HG03442 (cell line): ENCODE data around the gene TMEM60.
A peak's percentile ranks its signal among the peaks of the same experiment; 100 is the strongest.
"Not testable (repeated sequence)": the region's sequence is repeated elsewhere in the genome, so short reads cannot be mapped to it uniquely, and the experiment has no call there.

Experiments used
- ATAC-seq: cut with Tn5 transposase; IDR thresholded peaks from one replicate; pipeline ENCODE4 v1.9.1; 2021; ENCODE audit warnings: mild to moderate bottlenecking, moderate library complexity; ENCODE audit not compliant: unreplicated experiment

The TMEM60 gene, protein sequence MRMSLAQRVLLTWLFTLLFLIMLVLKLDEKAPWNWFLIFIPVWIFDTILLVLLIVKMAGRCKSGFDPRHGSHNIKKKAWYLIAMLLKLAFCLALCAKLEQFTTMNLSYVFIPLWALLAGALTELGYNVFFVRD

DNA sequence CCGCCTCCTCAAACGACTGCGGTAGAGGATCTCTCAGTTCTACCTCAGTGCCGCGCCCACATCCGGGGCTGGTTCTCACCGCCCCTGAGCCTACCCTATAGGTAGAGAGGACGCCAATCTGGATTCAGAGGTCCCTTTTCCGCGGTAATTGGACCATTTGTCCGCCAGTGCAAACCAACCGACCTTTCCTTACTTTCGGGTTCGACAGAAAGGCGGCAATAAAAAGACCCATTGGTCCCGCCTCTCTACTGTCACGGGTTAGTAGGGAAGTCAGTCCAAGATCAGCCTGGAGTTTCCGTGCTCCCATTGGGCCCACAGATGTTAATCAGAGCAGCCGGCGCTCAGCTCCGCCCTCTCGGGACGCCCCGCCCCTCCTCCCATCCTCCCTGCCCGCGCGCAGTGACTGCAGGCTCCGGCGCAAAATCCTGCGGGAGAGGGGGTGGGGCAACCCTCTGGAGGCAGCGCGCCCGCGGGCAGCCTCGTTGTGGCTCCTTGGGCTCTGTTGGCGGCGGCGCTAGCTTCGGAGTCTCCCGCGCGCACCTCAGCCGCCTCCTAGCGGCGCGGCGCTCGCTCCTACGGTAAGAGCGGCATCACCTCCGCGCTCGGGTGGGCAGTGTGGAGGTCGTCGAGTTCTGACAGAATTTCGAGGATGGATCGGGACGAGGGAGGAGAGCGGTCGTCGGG lies at the start of gene TMEM60, which contains the start of gene PHTF2:
TSS of gene TMEM60 (minus strand) at position 41 of the 684 bp plus-strand sequence. CDS start 4,061 bp downstream, outside the sequence.
TSS of gene PHTF2 (plus strand) at position 380 of the 684 bp plus-strand sequence.
- peak; percentile 91 for ATAC-seq

DNA sequence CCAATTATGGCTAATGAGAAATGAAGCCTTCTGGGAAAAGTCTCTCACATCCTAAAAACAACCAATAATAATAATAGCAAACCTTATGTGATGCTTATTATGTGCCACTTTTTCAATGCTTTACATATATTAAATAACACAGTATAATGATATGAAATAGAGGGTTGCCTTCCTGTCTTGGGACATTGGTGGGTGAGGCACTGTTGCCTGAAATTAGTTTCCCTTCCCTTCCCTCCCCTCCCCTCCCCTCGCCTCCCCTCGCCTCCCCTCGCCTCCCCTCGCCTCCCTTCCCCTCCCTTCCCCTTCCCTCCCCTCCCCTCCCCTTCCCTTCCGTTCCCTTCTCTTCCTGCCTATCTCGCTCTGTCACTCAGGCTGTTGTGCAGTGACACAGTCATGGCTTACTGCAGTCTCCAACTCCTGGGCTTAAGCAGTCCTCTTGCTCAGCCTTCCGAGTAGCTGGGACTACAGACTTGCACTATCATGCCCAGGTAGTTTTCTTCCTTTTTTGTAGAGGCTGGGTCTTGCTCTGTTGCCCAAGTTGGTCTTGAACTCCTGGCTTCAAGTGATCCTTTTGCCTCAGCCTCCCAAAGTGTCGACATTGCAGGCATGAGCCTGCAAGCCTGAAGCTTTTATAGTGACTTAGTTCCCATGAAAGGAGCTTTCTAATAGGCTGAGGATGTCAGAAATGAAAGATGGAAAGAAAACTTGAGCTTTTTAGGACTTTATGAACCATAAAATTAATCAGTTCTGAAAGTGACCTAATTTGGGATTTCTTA lies 48.3 kb upstream of the TMEM60 start:
- ATAC-seq: no peak

DNA sequence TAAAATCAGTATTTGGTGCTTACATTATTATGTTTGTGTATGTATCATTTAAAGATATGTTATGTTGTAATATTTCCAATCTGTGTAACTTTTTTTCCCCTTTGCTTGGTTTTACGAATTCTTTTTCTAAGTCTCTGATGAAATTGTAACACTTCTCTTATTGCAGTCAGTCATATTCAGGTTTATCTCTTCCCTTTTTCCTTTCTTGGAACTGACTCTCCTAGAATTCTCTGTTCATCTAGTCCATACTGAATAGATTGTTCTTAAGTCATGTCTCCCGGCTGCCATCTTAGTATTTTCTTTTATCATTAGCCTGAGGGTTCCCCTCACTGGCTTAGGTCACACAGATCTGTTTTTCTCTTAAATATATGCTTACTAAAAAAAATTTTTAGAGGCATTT lies 45.0 kb upstream of the TMEM60 start:
- ATAC-seq: no peak

DNA sequence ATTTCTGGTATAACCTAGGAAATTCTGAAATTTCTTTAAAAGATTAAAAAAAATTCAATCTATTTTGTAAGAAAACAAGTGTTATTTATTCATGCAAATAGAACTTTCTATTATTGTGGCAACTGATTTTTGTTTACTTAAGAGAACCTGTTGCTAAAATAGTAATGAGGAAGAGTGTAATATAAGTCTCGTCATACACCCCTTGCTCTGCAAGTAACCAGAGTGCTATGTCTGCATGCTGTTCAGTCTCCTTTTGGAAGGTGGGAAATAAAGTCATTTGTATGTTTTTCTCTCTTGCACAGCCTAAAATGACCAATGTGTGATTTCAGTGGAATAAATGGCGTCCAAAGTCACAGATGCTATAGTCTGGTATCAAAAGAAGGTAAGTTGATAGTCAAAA lies 41.7 kb upstream of the TMEM60 start:
- no peak for ATAC-seq

DNA sequence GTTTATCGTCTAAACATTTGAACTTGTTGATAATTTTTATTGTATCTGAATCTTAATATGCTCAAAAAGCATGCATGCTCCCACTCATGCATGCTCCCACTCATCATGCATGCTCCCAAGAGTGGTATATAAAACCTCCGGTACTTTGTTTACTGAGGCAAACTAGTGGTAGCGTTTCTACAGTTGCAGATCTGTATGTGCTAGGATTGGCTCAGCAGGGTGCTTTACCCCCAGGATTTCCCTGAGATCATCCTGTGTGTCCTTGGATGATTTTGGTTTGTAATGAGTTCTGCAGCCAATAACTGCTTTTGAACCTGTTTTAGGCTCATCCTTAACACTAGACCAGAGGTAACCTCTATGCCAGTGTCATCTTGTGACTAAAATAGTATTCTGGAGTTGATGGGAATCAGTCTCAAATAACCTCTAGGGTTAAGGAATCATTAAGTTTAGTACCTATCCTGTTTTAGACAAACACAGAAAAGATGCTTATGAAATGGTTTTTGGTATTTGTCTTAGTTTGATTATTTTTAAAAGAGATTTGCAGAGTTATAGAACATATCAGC lies 40.8 kb upstream of the TMEM60 start:
- no peak for ATAC-seq

DNA sequence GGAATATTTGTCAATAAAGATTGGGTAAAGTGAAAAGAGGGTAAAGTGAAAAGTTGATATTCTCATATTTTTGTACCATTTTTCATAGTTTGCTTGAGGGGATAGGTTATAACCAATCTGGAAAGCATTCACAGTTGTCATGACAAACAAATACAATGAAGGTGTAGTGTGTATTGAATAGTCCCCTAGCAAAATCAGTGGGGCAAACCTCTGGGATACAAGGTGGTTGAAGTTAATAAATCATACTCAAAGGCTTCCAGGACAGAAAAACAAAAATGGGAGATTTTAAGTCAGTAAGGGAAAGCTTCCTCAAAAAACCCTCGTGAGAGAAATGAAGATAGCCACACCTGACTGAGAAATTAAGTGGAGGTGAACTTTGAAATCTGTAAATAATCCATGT lies 39.7 kb upstream of the TMEM60 start:
- no peak for ATAC-seq

DNA sequence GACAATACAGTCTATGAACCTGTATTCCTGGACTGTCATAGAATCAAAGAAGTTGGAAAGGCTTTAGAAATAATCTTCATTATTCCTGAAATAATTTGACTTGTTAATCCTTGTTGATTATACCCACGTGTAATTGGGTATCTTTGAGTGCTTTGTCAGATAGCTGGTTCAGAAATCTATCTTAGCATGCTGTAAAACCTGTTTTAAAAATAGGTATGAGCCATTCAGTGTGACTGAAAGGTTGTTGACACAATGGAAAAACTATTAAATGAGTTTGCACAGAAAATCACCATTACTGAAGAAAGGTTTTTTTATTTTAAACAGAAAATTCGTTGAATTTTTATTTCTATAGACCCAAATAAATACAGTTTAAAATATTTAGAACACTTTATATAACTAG lies 39.0 kb upstream of the TMEM60 start:
- ATAC-seq: no peak

DNA sequence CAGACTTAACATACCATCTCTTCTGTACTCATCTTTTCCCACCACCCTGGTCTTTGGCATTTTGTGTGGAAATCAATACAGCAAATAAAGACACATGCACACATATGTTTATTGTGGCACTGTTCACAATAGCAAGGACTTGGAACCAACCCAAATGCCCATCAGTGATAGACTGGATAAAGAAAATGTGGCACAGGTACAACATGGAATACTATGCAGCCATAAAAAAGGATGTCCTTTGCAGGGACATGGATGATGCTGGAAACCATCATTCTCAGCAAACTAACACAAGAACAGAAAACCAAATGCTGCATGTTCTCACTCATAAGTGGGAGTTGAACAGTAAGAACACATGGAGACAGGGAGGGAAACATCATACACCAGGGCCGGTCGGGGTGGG lies 38.2 kb upstream of the TMEM60 start:
- ATAC-seq: not testable (repeated sequence)

DNA sequence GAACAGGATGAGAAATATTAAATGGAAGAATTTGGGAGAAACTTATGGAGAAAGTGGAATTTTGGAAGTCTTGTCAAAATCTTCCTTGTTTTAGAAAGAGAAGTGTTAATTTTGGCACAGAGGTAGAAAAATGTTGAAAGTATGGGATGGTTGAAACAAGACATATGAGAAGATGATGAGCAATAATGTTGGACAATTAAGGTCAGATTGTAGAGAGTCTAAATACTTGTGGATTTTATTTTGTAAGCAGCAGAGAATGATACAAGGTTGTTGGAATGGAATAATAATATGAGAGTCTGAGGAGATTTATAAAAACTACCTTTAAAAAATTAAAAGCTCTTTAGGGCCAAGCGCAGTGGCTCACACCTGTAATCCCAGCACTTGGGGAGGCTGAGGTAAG lies 34.9 kb upstream of the TMEM60 start:
- no peak for ATAC-seq

DNA sequence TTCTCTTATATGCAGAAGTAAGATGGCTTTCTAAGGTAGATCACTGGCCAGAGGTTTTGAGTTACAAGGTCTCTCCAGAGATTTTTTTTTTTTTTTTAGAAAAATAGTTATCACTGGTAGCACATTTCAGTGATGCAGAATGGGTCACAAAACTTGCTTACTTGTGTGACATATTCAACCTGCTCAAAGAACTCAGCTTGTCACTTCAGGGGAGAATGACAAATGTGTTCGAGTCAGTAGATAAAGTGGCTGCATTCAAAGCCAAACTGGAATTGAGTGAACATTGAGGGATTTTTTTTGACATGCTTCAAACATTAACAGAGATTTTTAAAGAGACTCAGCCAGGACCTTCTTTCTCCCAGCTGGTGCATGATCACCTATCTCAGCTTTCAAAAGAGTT lies 33.7 kb upstream of the TMEM60 start:
- no peak for ATAC-seq

DNA sequence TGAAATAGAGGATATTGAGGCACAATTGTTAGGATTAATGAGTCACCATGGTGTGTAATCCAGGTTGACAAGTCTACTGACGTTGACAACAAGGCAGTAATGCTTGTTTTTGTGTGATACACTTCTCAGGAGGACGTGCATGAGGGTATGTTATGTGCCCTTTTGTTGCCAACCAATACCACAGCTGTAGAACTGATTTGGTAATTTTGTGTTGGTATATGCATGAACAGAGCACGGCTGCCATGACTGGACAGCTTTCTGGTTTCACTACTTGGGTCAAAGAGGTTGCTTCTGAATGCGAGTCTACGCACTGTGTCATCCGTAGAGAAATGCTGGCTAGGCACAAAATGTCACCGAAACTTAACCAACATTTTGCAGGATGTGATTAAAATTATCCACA lies 33.2 kb upstream of the TMEM60 start:
- ATAC-seq: no peak

DNA sequence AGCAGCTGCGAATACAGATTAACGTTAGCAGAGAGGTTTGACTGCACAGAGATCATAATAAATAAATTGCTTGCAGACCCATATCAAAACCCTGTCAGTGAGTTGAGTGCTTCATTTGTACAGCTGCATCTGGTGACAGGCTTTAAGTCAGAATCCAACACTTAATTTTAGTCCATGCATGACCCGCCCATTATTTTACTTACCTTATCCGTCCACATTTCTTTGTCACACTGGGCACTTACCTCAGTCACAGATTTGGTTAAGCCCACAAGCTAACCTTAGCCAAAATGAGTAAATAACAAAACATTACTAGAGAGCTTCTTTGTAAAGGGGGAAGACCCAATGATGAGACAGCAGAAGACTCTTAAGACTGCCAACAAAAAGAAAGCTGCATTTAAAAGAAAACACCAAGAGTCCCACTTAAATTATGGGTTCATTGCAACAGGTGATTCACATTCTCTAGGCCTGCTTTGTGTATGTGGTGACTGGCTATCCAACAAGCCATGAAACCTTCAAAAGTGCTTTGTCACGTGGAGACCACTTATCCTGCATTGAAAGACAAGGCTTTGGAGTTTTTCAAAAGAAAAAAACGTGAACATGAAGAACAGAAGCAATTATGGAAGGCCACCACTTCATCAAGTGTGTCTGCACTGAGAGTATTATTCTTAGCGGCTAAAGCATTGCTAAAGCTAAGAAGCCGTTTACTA lies 32.6 kb upstream of the TMEM60 start:
- no peak for ATAC-seq

DNA sequence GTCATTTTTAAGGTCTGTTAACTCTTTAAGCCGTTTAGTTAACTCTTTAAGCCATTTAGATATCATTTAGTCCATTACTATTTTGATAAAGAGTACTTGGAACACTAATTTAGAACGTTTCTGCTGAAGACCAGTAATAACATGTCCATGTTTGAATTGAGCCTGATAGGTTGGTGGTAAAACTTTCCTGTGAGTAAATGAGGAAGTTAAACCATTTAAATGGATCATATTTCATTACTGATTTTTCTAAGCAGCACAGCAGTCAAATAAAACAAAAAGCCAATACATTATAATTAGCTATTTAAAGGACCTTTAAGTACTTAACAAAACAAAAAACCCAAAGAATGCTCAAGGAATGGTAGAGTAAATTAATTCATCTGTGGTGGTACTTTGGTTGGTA lies 29.8 kb upstream of the TMEM60 start:
- no peak for ATAC-seq

DNA sequence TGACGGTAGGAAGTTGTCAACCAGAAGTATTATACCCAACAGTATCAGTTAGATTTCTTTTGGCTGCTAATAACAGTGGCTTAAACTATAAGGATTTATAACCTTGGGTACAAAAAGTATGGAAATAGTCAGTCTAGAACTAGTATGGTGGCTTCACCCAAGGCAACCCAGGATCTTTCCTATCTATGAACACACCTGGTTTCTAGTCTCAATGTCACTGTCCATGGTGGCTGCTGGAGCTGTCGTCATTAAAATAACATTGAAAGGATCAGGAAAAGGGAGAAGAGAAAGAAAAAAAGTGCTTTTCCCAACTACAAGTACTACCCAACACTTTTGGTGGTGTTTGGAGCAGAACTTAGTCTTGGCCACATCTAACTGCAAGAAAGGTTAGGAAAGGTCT lies 28.1 kb upstream of the TMEM60 start:
- ATAC-seq: no peak

DNA sequence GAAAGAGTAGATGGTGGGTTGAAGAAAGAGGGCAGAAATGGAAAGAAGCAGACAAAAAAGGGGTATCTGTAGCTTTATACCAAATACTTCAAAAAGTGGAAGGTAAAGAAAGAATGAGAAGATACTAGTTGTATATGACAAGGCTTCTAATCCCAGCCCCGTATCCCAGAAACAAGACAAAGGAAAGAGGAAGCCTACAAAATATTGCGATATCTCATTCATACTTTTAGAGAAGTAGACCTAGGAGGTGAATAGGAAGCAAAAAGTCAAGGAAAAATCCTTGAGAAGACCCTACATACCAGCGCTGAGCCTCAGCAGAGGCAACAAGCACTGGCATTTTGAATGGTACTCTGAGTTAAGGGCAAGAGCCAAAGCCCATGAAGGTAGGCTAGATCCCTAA lies 26.9 kb upstream of the TMEM60 start:
- no peak for ATAC-seq

DNA sequence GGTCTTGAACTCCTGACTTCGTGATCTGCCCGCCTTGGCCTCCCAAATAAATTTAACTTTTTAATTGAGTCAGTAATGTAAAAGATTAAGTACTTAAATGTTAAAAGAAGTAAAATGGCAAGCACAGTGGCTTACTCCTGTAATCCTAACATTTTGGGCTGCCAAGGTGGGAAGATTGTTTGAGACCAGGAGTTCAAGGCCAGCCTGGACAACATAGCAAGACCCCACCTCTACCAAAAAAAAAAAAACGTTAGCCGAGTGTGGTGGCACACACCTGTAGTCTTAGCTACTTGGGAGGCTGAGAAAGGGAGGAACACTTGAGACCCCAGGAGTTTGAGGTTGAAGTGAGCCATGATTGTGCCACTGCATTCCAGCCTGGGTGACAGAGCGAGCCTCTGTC lies 26.4 kb upstream of the TMEM60 start:
- ATAC-seq: no peak

DNA sequence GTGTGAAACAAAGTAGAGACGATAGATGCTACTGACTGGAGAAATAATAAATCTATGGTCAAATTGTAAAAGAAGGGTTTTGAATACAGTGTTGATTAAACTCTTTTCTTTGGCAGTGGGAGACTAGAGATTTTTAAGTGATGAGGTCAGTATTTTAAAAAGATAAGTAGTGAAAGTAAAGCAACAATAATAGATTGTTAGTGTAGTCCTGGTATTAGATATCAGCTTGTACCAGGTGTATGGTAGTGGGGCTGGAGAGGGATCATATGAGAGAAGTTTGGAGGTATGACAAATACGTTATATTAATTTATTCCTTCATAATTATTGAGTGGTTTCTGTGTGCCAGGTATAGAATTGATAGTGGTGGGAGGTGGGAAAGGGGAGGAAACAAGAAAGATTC lies 25.6 kb upstream of the TMEM60 start:
- no peak for ATAC-seq

DNA sequence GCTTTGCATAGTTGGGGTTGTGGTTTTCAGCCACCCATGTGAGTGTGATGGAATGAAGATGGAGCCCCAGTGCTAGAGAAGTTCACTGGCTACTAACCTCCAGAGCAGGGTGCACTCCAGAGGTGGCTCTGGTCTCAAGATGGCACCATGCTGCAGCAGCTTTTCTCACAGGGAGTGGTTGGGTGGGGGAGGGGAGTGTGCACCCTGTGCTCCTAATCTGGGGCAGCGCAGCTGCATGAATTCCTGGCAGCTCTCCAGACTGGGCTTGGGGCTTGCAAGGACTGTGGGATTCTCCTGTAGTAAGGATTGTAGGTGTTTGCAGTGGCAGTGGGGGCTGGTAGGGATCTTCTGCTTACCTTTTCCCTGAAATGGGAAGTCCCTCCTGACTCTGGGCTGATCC lies 24.0 kb upstream of the TMEM60 start:
- no peak for ATAC-seq

DNA sequence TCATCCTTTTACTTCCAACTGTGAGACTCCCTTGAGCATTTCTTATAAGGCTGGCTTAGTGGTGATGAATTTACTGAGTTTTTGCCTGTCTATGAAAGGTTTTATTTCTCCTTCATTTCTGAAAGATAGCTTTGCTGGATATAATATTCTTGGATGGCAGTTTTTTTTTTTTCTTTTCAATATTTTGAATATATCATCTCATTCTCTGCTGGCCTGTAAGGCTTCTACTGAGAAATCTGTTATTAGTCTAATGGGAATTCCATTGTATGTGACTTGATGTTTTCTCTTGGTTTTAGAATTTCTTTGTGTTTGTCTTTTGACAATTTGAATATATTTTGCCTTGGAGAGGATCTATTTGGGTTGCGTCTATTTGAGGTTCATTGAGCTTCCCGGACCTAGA lies 22.7 kb upstream of the TMEM60 start:
- ATAC-seq: no peak

DNA sequence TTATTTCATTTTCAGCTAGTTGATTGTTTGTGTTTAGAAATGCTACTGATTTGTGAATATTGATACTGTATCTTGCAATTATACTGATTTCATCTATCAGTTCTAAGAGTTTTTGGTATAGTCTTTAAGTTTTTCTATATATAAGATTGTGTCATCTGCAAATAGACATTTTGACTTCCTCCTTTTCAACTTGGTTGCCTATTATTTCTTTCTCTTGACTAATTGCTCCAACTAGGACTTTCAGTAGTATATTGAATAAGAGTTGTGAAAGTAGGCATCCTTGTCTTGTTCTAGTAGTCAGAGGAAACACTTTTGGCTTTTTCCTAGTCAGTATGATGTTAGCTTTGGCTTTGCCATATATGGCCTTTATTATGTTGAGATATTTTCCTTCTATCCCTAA lies 20.8 kb upstream of the TMEM60 start:
- no peak for ATAC-seq

DNA sequence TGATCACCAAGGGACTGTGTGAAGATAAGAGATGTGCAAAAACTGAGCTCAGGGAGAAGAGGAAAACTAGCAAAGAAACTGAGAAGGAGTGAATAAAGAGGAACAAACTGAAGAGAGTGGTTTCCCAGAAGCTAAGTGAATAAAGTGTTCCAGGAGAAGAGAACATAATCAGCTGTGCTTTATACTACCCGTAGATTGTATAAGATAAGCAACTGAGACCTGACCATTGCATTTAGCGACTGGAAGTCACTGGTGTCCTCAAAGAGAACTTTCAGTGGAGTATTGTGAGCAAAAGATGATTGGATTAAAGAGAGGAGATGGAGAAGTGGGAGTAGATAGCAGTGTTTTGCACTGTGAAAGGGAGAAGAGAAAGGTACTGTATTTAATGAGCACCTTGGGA lies 14.9 kb upstream of the TMEM60 start:
- no peak for ATAC-seq
